NCI-H510A treated with DMSO at 0.1 percent for 48 hours (cell line): Measurements from ENCODE around the gene TMX1.
A peak's percentile ranks its signal among the peaks of the same experiment; 100 is the strongest.

Experiments
- DNase-seq: peaks from one replicate; lab custom pipeline; 2025; lab: John Stamatoyannopoulos, UW

The TMX1 gene

GRCh38 chr14:51242545-51243490 is 2.8 kb downstream of the TMX1 start:
- DNase-seq, result no peak

GRCh38 chr14:51244591-51244990 is 4.5 kb downstream of the TMX1 start:
- DNase-seq, result no peak

GRCh38 chr14:51246032-51246431 is 6.0 kb downstream of the TMX1 start:
- DNase-seq, result no peak

GRCh38 chr14:51248016-51248987 is 8.3 kb downstream of the TMX1 start:
- DNase-seq, result no peak

GRCh38 chr14:51251486-51251885 is 11.4 kb downstream of the TMX1 start:
- DNase-seq, result no peak

- no peak for DNase-seq
These were observed 13.8 kb downstream of the TMX1 start for GRCh38 chr14:51253880-51254279.

GRCh38 chr14:51258280-51258679 is 18.2 kb downstream of the TMX1 start:
- no peak for DNase-seq

- DNase-seq, result no peak
These were observed 18.7 kb downstream of the TMX1 start for GRCh38 chr14:51258788-51259187.

GRCh38 chr14:51260225-51260624 is 20.2 kb downstream of the TMX1 start:
- no peak for DNase-seq

GRCh38 chr14:51261151-51261550 is 21.1 kb downstream of the TMX1 start:
- DNase-seq, result no peak

GRCh38 chr14:51262868-51263267 is 22.8 kb downstream of the TMX1 start:
- DNase-seq, result no peak

- no peak for DNase-seq
These were observed 29.6 kb downstream of the TMX1 start for GRCh38 chr14:51269634-51270033.

- peak; percentile 12 for DNase-seq
These were observed 36.6 kb downstream of the TMX1 start for GRCh38 chr14:51276605-51277004.

- no peak for DNase-seq
These were observed 37.8 kb downstream of the TMX1 start for GRCh38 chr14:51277753-51278415.

GRCh38 chr14:51282517-51282916 is 42.5 kb downstream of the TMX1 start:
- no peak for DNase-seq

- peak; percentile 90 for DNase-seq
These were observed 43.5 kb downstream of the TMX1 start for GRCh38 chr14:51283402-51284085.

- no peak for DNase-seq
These were observed 44.2 kb downstream of the TMX1 start for GRCh38 chr14:51284241-51284640.

- no peak for DNase-seq
These were observed 45.1 kb downstream of the TMX1 start for GRCh38 chr14:51285120-51285519.

- DNase-seq, result no peak
These were observed 49.1 kb downstream of the TMX1 start for GRCh38 chr14:51289169-51289568.

- no peak for DNase-seq
These were observed 50.1 kb downstream of the TMX1 start for GRCh38 chr14:51290132-51290531.

- peak; percentile 2 for DNase-seq
These were observed 51.0 kb downstream of the TMX1 start for GRCh38 chr14:51291016-51291415.
